ENCODE results near the gene MAT2A. TPM values are rescaled to one million over a fixed set of nuclear protein-coding genes. Genes with fewer than 3 reads are reported as not detected.

MAT2A gene
- total RNA-seq, 2 experiments from 2014 or later = 368 to 384 TPM

DNA sequence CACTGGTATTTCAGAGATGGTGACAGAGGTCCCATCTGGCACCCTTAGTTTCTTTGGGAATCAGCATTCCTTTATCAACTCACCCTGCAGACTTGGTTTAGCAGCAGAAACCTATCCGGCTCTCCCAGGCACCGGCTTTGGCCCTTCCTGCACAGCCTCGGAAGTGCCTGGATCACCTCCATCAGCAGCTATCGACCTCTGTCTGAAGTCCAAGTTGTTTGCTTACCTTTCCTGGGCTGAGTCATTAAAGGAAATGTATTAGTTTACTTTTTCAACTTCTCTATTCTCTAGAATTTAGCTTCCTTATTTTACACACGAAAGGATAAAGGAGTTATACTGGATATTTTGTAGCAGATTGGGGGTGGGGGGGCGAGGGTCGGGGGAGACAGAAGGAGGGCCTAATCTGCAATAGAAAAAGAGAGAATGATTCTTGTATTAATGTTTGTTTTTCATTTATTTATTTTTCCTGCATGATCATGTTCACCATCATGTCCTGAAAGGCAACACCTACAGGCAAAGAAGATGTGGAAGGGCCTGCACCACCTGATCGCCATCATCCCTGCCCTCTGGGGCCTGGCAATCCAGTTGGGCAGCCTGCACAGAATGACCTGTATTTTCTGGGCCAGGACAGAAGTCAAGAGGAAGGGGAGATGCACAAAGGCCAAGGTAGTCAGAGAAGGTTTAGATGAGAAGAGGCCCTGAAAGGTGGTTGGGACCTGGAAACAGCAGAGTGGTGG lies 22.1 kb upstream of the MAT2A start:
- DNase-seq = no peak
- Mint-ChIP-seq H3K36me3 (no peaks in the 10 kb centered on the region), H3K9me3 (no peaks in the 10 kb centered on the region), H3K4me1 (no peaks in the 10 kb centered on the region), H3K27me3 (peaks cover 3% of the 10 kb centered on the region), H3K27ac (no peak overlapping the region), H3K4me3 (no peak overlapping the region)

DNA sequence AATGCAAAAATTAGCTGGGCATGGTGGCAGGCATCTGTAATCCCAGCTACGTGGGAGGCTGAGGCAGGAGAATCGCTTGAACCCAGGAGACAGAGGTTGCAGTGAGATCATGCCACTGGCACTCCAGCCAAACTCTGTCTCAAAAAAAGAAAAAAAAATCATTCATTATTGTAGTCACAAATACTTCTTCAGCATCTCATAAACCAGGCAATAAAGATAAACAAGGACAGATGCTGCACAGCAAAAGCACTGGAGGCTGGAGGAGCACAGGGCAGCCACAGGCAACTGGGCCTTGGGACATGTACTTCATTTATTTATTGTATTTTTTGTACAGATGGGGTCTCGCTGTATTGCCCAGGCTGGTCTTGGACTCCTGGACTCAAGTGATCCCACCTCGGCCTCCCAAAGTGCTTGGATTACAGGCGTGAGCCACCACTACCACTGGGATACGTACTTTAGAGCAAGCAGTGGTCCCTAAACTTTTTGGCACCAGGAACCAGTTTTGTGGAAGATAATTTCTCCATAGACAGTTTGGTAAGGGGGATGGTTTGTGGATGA lies 16.8 kb upstream of the MAT2A start:
- DNase-seq = no peak
- Mint-ChIP-seq H3K4me1 (no peaks in the 10 kb centered on the region), H3K27ac (no peak overlapping the region), H3K4me3 (no peak overlapping the region), H3K27me3 (peaks cover under 1% of the 10 kb centered on the region), H3K9me3 (no peaks in the 10 kb centered on the region), H3K36me3 (no peaks in the 10 kb centered on the region)

DNA sequence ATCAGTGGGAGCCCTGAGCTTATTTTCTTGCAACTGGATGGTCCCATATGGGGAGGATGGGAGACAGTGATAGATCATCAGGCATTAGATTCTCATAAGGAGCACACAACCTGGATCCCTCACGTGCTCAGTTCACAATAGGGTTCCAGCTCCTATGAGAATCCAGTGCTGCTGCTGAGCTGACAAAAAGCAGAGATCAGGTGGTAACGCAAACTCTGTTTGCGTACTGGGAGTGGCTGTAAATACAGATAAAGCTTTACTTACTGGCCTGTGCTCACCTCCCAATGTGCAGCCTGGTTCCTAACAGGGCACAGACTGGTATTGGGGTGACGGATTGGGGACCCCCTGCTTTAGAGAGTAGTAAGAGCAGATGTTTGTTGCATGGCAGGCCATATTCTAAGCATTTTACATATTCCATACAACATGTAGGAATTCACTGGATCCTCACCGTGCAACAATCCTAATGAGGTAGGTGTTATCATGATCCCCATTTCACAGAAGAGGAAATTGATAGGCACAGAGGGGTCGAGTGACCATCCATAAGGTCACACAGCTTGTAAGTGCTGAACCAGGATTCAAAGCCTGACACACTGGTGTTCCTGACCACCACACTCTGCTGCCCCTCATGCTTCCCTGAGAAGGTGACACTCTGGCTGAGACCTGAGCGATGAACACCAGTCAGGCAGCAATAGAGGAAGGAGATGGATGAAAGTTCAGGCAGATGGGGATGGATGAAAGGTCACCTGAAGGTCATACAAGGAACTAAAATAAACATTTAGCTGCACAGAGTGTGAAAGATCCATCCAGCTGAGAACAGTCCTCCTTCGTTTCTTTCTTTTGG lies 15.7 kb upstream of the MAT2A start:
- no peaks in the 10 kb centered on the region for H3K4me1 Mint-ChIP-seq
- no peak overlapping the region for H3K27ac Mint-ChIP-seq
- DNase-seq = no peak
- H3K27me3 Mint-ChIP-seq = peaks cover 4% of the 10 kb centered on the region
- no peaks in the 10 kb centered on the region for H3K36me3 Mint-ChIP-seq
- no peaks in the 10 kb centered on the region for H3K9me3 Mint-ChIP-seq
- no peak overlapping the region for H3K4me3 Mint-ChIP-seq

DNA sequence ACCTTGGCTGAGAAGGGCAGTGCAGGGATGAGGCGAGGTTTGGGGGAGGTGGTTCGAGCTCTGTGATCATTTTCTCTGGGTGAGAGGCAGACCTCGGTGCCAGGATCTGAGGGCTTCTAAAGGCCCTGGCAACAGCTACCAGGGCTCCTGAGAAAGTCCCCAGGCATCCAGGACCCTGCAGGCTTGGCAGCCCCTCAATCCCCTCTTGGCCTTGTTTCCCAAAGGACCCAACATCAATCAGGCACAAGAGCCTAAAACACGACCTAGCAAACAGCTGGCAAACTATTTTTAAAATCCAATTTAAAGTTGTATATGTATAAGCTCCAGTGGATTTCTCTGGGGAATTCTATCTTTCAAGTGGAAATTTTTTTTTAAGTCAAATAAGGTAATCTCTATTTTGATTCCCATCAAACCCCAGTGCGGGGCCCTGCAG lies 15.0 kb upstream of the MAT2A start:
- H3K27ac Mint-ChIP-seq = no peak overlapping the region
- no peak overlapping the region for H3K4me3 Mint-ChIP-seq
- DNase-seq = no peak
- peaks cover 5% of the 10 kb centered on the region for H3K27me3 Mint-ChIP-seq
- H3K4me1 Mint-ChIP-seq = no peaks in the 10 kb centered on the region
- H3K9me3 Mint-ChIP-seq = no peaks in the 10 kb centered on the region
- no peaks in the 10 kb centered on the region for H3K36me3 Mint-ChIP-seq

DNA sequence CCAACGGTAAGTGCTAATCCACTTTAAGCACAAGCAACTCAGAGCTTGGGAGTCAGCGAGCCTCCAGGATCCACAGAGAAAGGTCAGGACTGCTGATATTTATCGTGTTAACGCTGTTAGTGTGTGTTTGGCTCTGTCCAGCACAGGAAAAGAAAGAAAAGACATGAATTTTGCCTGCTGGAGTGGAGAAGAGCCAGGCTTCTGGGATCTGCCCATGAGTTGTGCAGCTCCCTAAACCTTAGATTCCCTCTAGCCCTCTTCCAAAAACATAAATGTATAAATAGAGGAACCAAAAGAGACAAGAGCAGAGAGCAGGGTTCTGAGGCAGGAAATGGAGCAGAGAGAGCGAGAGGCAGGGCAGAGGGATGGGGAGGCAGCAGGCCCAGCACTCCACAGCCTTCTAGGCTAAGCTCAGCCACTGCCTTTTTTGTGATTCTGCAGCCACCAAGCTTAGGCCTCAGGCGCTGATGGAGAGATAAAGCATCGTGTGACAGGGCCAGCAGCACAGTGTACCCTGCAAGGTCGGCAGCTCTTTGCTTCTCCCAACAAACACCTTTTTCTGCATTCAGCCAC lies 14.5 kb upstream of the MAT2A start:
- H3K27me3 Mint-ChIP-seq = peaks cover 5% of the 10 kb centered on the region
- no peak for DNase-seq
- H3K36me3 Mint-ChIP-seq = no peaks in the 10 kb centered on the region
- no peak overlapping the region for H3K4me3 Mint-ChIP-seq
- H3K27ac Mint-ChIP-seq = no peak overlapping the region
- H3K9me3 Mint-ChIP-seq = no peaks in the 10 kb centered on the region
- no peaks in the 10 kb centered on the region for H3K4me1 Mint-ChIP-seq

DNA sequence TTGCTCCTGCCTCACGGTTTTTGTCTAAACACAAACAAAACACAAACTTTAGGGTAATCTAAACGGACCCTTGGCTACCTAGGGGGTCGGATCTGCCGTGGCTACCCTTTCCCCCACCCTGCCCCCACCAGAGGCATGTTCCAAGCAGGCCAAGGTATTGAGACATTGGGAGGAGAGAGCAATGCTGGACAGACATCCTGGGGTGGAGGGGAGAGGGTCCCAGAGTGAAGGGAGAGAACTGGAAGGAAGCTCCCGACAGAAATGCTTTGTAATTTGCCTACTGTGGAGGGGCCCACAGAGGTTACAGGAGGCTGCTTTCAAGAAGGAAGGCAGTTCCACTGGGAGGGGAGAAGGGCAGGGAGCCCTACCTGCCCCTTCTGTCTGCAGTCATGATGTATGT lies 13.9 kb upstream of the MAT2A start:
- Mint-ChIP-seq H3K27me3 (peaks cover 5% of the 10 kb centered on the region), H3K36me3 (no peaks in the 10 kb centered on the region), H3K4me1 (no peaks in the 10 kb centered on the region), H3K9me3 (no peaks in the 10 kb centered on the region), H3K4me3 (no peak overlapping the region), H3K27ac (no peak overlapping the region)
- no peak for DNase-seq

DNA sequence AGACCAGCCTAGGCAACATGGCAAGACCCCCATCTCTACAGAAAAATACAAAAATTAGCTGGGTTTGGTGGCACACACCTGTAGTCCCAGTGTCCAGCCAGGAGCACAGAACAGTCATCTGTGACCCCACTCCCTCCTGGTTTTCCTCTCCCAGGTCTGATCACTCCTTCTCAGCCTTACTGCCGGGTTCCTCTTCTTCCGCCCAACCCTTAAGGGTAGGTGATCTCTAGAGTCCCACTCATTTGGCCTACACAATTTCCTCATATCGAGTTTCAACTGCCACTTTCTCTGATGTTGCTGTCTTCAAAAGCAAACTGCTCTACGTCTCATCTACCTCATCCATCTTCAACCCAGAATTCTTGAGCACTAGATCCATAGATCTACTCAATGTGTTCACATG lies 13.4 kb upstream of the MAT2A start:
- H3K4me1 Mint-ChIP-seq = no peaks in the 10 kb centered on the region
- DNase-seq = no peak
- H3K27ac Mint-ChIP-seq = no peak overlapping the region
- H3K4me3 Mint-ChIP-seq = no peak overlapping the region
- peaks cover 5% of the 10 kb centered on the region for H3K27me3 Mint-ChIP-seq
- H3K36me3 Mint-ChIP-seq = no peaks in the 10 kb centered on the region
- H3K9me3 Mint-ChIP-seq = no peaks in the 10 kb centered on the region

DNA sequence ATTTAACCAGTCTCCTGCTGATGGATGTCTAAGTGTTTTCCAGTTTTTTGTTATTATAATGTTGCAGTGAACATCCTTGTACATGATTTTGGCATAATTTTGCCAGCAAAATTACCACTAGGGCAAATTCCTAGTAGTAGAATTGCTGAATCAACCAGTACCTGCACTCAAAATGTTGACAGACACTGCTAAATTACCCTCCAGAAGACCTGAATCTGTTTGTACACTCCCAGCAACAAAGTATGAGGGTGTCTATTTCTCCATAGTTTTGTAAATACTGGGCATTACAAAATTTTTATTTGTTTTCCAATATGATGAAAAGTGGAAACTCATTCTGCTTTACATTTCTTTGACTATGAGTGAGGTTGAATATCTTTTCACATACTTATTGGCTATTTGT lies 11.2 kb upstream of the MAT2A start:
- Mint-ChIP-seq H3K4me1 (no peaks in the 10 kb centered on the region), H3K9me3 (no peaks in the 10 kb centered on the region), H3K27ac (no peak overlapping the region), H3K27me3 (peaks cover 5% of the 10 kb centered on the region), H3K4me3 (no peak overlapping the region), H3K36me3 (no peaks in the 10 kb centered on the region)
- DNase-seq = no peak

DNA sequence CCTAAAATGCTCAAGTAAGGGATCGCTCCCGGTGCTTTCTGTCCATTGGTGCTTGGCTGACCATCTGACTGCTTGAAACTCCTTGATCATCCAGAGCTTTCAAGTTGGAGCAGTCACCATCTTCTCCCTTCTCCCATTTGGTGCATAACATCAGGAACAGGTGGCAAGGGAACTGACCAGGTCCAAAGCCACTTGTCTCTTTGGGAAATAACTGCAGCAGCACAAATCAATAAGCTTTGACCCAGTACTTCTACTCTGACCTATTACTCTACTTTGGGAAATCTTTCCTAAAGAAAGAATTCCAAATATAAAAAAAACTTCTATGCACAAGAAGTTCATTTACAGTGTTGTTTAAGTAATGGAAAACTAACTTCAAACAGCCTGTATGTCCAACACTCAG lies 10.6 kb upstream of the MAT2A start:
- Mint-ChIP-seq H3K27me3 (peaks cover 5% of the 10 kb centered on the region), H3K9me3 (no peaks in the 10 kb centered on the region), H3K36me3 (no peaks in the 10 kb centered on the region), H3K4me1 (no peaks in the 10 kb centered on the region), H3K4me3 (no peak overlapping the region), H3K27ac (no peak overlapping the region)
- no peak for DNase-seq

DNA sequence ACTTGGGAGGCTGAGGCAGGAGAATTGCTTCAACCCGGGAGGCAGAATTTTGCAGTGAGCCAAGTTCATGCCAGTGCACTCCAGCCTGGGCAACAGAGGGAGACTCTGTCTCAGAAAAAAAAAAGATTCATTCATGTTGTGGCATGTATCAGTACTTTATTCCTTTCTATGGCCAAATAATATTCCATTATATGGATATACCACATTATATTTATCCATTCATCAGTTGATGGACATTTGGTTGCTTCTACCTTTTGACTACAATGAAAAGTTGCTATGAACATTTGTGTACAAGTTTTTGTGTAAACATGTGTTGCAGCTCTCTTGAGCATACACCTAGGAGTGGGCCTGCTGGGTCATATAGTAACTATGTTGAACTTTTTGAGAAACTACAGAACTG lies 9.2 kb upstream of the MAT2A start:
- Mint-ChIP-seq H3K36me3 (no peaks in the 10 kb centered on the region), H3K4me3 (no peak overlapping the region), H3K4me1 (no peaks in the 10 kb centered on the region), H3K9me3 (no peaks in the 10 kb centered on the region), H3K27me3 (peaks cover 5% of the 10 kb centered on the region), H3K27ac (no peak overlapping the region)
- DNase-seq = no peak

DNA sequence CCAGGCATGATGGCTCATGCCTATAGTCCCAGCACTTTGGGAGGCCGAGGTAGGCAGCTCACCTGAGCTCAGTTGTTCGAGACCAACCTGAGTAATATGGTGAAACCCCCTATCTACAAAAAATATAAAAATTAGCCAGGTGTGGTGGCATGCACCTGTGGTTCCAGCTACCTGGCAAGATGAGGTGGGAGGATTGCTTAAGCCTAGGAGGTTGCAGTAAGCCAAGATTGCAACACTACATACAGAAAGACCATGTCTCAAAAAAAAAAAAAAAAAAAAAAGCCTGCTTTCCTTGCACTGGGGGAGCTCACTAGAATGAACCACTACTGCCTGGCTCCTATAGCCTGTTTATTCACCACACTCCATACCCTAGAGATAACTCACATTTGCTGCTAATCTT lies 7.4 kb upstream of the MAT2A start:
- H3K9me3 Mint-ChIP-seq = no peaks in the 10 kb centered on the region
- no peak overlapping the region for H3K4me3 Mint-ChIP-seq
- H3K27me3 Mint-ChIP-seq = peaks cover 5% of the 10 kb centered on the region
- no peak overlapping the region for H3K27ac Mint-ChIP-seq
- DNase-seq = no peak
- no peaks in the 10 kb centered on the region for H3K36me3 Mint-ChIP-seq
- H3K4me1 Mint-ChIP-seq = peaks cover 4% of the 10 kb centered on the region

DNA sequence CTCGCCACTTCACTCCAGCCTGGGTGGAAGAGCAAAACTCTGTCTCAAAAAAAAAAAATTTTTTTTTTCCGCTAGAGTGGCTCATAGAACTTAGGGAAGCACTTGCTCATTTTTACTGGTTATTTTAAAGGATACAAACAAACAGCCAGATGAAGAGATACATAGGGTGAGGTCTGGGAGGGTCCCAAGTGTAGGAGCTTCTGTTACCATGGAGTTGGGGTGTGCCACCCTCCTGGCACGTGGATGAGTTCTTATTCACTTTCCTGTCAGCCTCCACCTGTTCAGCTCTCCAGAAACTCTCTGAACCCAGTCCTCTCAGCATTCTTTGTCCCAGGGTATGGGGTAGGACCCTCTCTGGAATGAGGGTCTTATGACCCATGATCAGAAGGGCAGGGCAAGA lies 4.9 kb upstream of the MAT2A start:
- DNase-seq = no peak
- no peaks in the 10 kb centered on the region for H3K9me3 Mint-ChIP-seq
- peaks cover 9% of the 10 kb centered on the region for H3K36me3 Mint-ChIP-seq

DNA sequence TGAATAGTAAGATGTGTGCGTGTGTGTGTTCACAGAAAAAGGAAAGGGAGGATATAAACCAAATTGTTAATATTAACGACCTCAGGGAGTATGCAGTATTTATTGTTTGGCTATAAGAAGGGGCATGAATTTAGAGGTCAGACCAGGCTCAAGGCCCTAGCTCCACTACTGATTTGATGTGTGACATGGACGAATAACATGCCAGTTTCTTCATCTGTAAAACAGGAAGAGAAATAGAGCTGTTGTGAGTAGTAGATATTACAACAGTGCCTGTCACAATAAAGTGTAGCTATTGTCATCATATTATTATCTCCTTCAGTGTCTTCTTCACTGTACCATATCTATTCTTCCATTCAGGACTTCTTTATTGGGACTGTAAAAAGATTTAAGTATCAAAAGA lies 4.1 kb upstream of the MAT2A start:
- H3K9me3 Mint-ChIP-seq = no peaks in the 10 kb centered on the region
- peaks cover 15% of the 10 kb centered on the region for H3K4me1 Mint-ChIP-seq
- peaks cover 6% of the 10 kb centered on the region for H3K27me3 Mint-ChIP-seq
- H3K36me3 Mint-ChIP-seq = peaks cover 15% of the 10 kb centered on the region
- no peak overlapping the region for H3K4me3 Mint-ChIP-seq
- H3K27ac Mint-ChIP-seq = no peak overlapping the region
- DNase-seq = no peak

More for the DNA sequence above, 4.9 kb upstream of the MAT2A start:
- Mint-ChIP-seq H3K27me3 (peaks cover 5% of the 10 kb centered on the region), H3K4me3 (no peak overlapping the region), H3K27ac (no peak overlapping the region), H3K4me1 (peaks cover 13% of the 10 kb centered on the region)

DNA sequence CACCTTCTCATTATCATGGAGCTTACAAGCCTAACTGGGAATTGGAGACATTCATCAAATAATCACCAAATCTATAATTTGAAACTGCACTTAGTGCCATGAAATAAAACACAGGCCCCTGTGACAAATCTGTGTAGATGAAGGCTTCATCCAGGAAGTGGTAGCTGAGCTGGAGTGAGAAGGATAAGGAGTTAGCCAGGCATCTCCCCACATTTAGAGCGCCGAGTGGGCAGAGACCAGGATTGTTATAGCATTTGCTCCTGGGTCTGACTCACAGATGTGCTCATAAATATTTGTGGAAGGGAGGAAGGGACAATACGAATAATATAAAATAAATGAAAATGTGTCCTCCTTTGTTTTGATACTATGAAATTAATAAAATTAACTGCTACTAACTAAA lies 2.5 kb upstream of the MAT2A start:
- Mint-ChIP-seq H3K36me3 (peaks cover 31% of the 10 kb centered on the region), H3K9me3 (no peaks in the 10 kb centered on the region), H3K4me3 (no peak overlapping the region), H3K27me3 (peaks cover 9% of the 10 kb centered on the region), H3K4me1 (peaks cover 29% of the 10 kb centered on the region), H3K27ac (no peak overlapping the region)
- no peak for DNase-seq

All from activated naive CD8-positive, alpha-beta T cell treated with anti-CD3 and anti-CD28 coated beads for 36 hours (primary cell).